CD14-positive monocyte (primary cell): Measurements from ENCODE around the gene ARMC10. TPM values are rescaled to one million over a fixed set of nuclear protein-coding genes. Genes with fewer than 3 reads are reported as not detected.
"Not testable (repeated sequence)": the region's sequence is repeated elsewhere in the genome, so short reads cannot be mapped to it uniquely, and the experiment has no call there.

Source experiments
- DNase-seq, 3 donors: peaks; one replicate each; pipeline ENCODE4 v3.0.0-alpha.2; 2011 to 2022
- H2AFZ ChIP-seq: 2 replicates; pipeline ENCODE4 v1.6.0; 2012; ENCODE audit warnings: mild to moderate bottlenecking, low read depth, low read length, inconsistent platforms; ENCODE audit not compliant: insufficient read depth, poor library complexity, severe bottlenecking
- H3K27ac ChIP-seq, 2 donors: 1 replicate in 1 of 2; 2 replicates in 1 of 2; pipeline ENCODE4 v1.5.1; 2012 to 2013; ENCODE audit warnings: low read length in 2 of 2, control low read depth in 1 of 2, inconsistent platforms in 1 of 2, low read depth in 1 of 2, mild to moderate bottlenecking in 1 of 2
- H3K27me3 ChIP-seq, 2 donors: one replicate each; pipeline versions ENCODE4 v1.6.0 to v1.6.1; 2011 to 2013; ENCODE audit warnings: low read length in 2 of 2; ENCODE audit not compliant: control insufficient read depth in 2 of 2, insufficient read depth in 2 of 2
- H3K36me3 ChIP-seq, 2 donors: replicated peaks in 1 of 2; 1 replicate in 1 of 2; 2 replicates in 1 of 2; pipeline versions ENCODE4 v1.5.1 to v1.6.1; 2012 to 2013; ENCODE audit warnings: low read length in 2 of 2, control low read depth in 1 of 2, inconsistent platforms in 1 of 2, mild to moderate bottlenecking in 1 of 2; ENCODE audit not compliant: insufficient read depth in 2 of 2, control insufficient read depth in 1 of 2
- H3K4me1 ChIP-seq, 2 donors: 1 replicate in 1 of 2; 2 replicates in 1 of 2; pipeline versions ENCODE4 v1.5.1 to v1.6.1; 2012 to 2013; ENCODE audit warnings: low read length in 2 of 2, control low read depth in 1 of 2, inconsistent platforms in 1 of 2, mild to moderate bottlenecking in 1 of 2, moderate library complexity in 1 of 2; ENCODE audit not compliant: insufficient read depth in 2 of 2, control insufficient read depth in 1 of 2
- H3K4me2 ChIP-seq: replicated peaks from 2 replicates; pipeline ENCODE3; 2012; ENCODE audit warnings: low read length, moderate library complexity, mild to moderate bottlenecking; ENCODE audit not compliant: poor library complexity, severe bottlenecking; ENCODE audit errors: extremely low read depth
- H3K4me3 ChIP-seq, 3 experiments: fragments of 200-600 bp in 1 of 3; sonication (generic) in 1 of 3; replicated peaks in 1 of 3; 1 replicate in 2 of 3; 2 replicates in 1 of 3; pipeline ENCODE4 v1.5.1; 2011 to 2013; ENCODE audit warnings: low read length in 3 of 3, mild to moderate bottlenecking in 3 of 3, control low read depth in 2 of 3, low read depth in 2 of 3, inconsistent platforms in 1 of 3, moderate library complexity in 1 of 3
- H3K79me2 ChIP-seq: 2 replicates; pipeline ENCODE4 v1.6.0; 2012; ENCODE audit warnings: mild to moderate bottlenecking, control low read depth, inconsistent platforms, low read length, moderate library complexity; ENCODE audit not compliant: insufficient read depth
- H3K9ac ChIP-seq: 2 replicates; pipeline ENCODE4 v1.6.0; 2017; ENCODE audit warnings: low read length, mild to moderate bottlenecking; ENCODE audit not compliant: insufficient read depth, poor library complexity, severe bottlenecking
- H3K9me3 ChIP-seq, 2 donors: replicated peaks in 1 of 2; 1 replicate in 1 of 2; 2 replicates in 1 of 2; pipeline versions ENCODE4 v1.5.1 to v1.6.1; 2012 to 2013; ENCODE audit warnings: low read length in 2 of 2, control low read depth in 1 of 2; ENCODE audit not compliant: control insufficient read depth in 1 of 2, insufficient read depth in 1 of 2
- H4K20me1 ChIP-seq: 2 replicates; pipeline ENCODE4 v1.6.0; 2012; ENCODE audit warnings: mild to moderate bottlenecking, low read length, control low read depth, moderate library complexity; ENCODE audit not compliant: insufficient read depth
- H3K27ac Mint-ChIP-seq, 7 donors: one replicate each; pipeline ENCODE4 v1.8.0; 2020; ENCODE audit warnings: mild to moderate bottlenecking in 7 of 7, mixed read lengths in 7 of 7, moderate library complexity in 6 of 7, inconsistent platforms in 2 of 7
- H3K27me3 Mint-ChIP-seq, 3 donors: one replicate each; pipeline ENCODE4 v1.8.0; 2021 to 2022; ENCODE audit warnings: low read depth in 3 of 3, mild to moderate bottlenecking in 3 of 3, mixed read lengths in 3 of 3, moderate library complexity in 3 of 3, inconsistent platforms in 1 of 3
- H3K36me3 Mint-ChIP-seq, 2 donors: one replicate each; pipeline ENCODE4 v1.8.0; 2020; ENCODE audit warnings: mixed read lengths in 2 of 2, inconsistent platforms in 1 of 2, mild to moderate bottlenecking in 1 of 2
- H3K4me1 Mint-ChIP-seq: one replicate; pipeline ENCODE4 v1.8.0; 2020; ENCODE audit warnings: mild to moderate bottlenecking, mixed read lengths
- H3K4me3 Mint-ChIP-seq, 2 donors: one replicate each; pipeline ENCODE4 v1.8.0; 2020; ENCODE audit warnings: mild to moderate bottlenecking in 2 of 2, mixed read lengths in 2 of 2, moderate library complexity in 1 of 2
- H3K9me3 Mint-ChIP-seq, 7 donors: one replicate each; pipeline ENCODE4 v1.8.0; 2020 to 2022; ENCODE audit warnings: mixed read lengths in 7 of 7, mild to moderate bottlenecking in 6 of 7, moderate library complexity in 6 of 7, inconsistent platforms in 2 of 7
- WGBS: methylation state at CpG from one replicate; pipeline ENCODE4 v1.1.5; 2013; ENCODE audit warnings: missing lambda C conversion rate; ENCODE audit not compliant: insufficient coverage; 5-methylcytosine and 5-hydroxymethylcytosine counted together
- intact Hi-C, 2 donors: fragments of 100-400 bp; cut with micrococcal nuclease; formaldehyde crosslinking; loops; one replicate each; pipeline versions ENCODE4 v1.15.0 to v1.15.1; 2023
- polyA plus RNA-seq, 3 donors: library from polyadenylated mRNA; depleted of rRNA in 1 of 3; unstranded in 2 of 3; stranded (reverse) in 1 of 3; fragments of 300-500 nt in 2 of 3; fragments of >200 nt in 1 of 3; fragmentation: Illumina TruSeq in 2 of 3; gene quantifications; 1 replicate in 2 of 3; 2 replicates in 1 of 3; pipeline ENCODE4 v1.2.3, GENCODE V29; 2012 to 2021
- TF ChIP-seq, protein P1 (sequence below): fragments of 200-600 bp; IDR thresholded peaks from one replicate; pipeline ENCODE4 v1.8.0; 2022; ENCODE audit warnings: antibody characterized with exemption, mild to moderate bottlenecking

The ARMC10 gene
- polyA plus RNA-seq, 3 donors, result 15.4 to 60.1 (median 55.1) TPM

DNA sequence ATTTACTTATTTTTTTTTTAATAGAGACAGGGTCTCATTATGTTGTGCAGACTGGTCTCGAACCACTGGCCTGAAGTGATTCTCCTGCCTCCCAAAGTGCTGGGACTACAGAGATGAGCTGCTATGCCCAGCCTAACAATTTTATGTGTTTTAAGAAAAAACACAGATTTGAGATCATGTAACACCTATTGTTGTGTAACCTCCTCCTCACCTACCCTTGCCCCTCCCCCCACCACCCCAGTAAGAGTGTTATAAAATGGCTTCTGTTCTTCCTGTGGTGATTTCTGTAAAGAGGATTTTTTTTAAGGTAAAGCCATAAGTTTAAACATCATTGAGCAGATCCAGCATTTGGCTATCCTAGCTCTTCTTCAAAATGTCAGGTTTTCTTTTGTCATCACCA is 7.6 kb downstream of the ARMC10 start:
- H3K4me1 ChIP-seq, result peaks cover 5 to 12% of the 10 kb centered on the region in 2 donors
- peaks cover 43 to 47% of the 10 kb centered on the region in 2 donors for H3K36me3 ChIP-seq
- WGBS, result no CpG with 5 or more reads among the region's 1 CpG
- no peak overlapping the region for H3K9ac ChIP-seq
- Mint-ChIP-seq H3K27ac (no peak overlapping the region), H3K36me3 (peaks cover 36 to 55% of the 10 kb centered on the region in 2 donors), H3K4me1 (peaks cover 10% of the 10 kb centered on the region), H3K9me3 (peaks cover 4 to 10% (median 9%) of the 10 kb centered on the region in 7 donors), H3K27me3 (no peaks in the 10 kb centered on the region), H3K4me3 (no peak overlapping the region)
- H2AFZ ChIP-seq, result no peak overlapping the region
- no peak for DNase-seq
- H3K79me2 ChIP-seq, result peaks cover 16% of the 10 kb centered on the region
- H3K27me3 ChIP-seq, result no peaks in the 10 kb centered on the region
- TF ChIP-seq, protein P1, sequence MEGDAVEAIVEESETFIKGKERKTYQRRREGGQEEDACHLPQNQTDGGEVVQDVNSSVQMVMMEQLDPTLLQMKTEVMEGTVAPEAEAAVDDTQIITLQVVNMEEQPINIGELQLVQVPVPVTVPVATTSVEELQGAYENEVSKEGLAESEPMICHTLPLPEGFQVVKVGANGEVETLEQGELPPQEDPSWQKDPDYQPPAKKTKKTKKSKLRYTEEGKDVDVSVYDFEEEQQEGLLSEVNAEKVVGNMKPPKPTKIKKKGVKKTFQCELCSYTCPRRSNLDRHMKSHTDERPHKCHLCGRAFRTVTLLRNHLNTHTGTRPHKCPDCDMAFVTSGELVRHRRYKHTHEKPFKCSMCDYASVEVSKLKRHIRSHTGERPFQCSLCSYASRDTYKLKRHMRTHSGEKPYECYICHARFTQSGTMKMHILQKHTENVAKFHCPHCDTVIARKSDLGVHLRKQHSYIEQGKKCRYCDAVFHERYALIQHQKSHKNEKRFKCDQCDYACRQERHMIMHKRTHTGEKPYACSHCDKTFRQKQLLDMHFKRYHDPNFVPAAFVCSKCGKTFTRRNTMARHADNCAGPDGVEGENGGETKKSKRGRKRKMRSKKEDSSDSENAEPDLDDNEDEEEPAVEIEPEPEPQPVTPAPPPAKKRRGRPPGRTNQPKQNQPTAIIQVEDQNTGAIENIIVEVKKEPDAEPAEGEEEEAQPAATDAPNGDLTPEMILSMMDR, result no peak
- H3K27ac ChIP-seq, result no peak overlapping the region
- intact Hi-C loops, result no loop called here
- H3K4me2 ChIP-seq, result no peak overlapping the region
- H3K4me3 ChIP-seq, result no peak overlapping the region
- no peaks in the 10 kb centered on the region for H4K20me1 ChIP-seq
- H3K9me3 ChIP-seq, result peaks cover 0 to 4% of the 10 kb centered on the region in 2 donors

DNA sequence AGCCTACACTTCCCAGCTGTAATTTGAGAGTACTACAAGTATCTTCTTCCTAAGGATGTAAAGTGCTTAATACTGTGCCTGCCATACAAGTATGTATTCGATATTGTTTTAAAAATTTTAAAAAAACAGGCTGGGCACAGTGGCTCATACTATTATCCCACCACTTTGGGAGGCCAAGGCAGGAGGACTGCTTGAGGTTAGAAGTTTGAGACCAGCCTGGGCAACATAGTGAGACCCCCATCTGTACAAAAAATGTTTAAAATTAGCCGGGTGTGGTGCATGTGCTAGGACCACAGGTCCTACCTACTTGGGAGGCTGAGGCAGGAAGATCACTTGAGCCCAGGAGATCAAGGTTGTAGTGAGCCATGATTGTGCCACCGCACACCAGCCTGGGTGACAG is 8.3 kb downstream of the ARMC10 start:
- Mint-ChIP-seq H3K36me3 (peaks cover 41 to 55% of the 10 kb centered on the region in 2 donors), H3K4me3 (no peak overlapping the region), H3K9me3 (peaks cover 4 to 6% (median 5%) of the 10 kb centered on the region in 7 donors), H3K27ac (no peak overlapping the region), H3K4me1 (peaks cover 4% of the 10 kb centered on the region), H3K27me3 (no peaks in the 10 kb centered on the region)
- Histone ChIP-seq H3K9me3 (peaks cover 0 to 4% of the 10 kb centered on the region in 2 donors), H3K27ac (no peak overlapping the region), H3K9ac (no peak overlapping the region), H3K4me3 (no peak overlapping the region), H3K4me1 (peaks cover 0 to 5% of the 10 kb centered on the region in 2 donors), H3K4me2 (no peak overlapping the region), H2AFZ (no peak overlapping the region), H4K20me1 (no peaks in the 10 kb centered on the region), H3K36me3 (peaks cover 50 to 54% of the 10 kb centered on the region in 2 donors), H3K79me2 (peaks cover 16% of the 10 kb centered on the region), H3K27me3 (no peaks in the 10 kb centered on the region)
- intact Hi-C loops, result no loop called here
- TF ChIP-seq, protein P1, result no peak
- no peak for DNase-seq
- 100% methylated on average over 1 of the region's 3 CpGs for WGBS

DNA sequence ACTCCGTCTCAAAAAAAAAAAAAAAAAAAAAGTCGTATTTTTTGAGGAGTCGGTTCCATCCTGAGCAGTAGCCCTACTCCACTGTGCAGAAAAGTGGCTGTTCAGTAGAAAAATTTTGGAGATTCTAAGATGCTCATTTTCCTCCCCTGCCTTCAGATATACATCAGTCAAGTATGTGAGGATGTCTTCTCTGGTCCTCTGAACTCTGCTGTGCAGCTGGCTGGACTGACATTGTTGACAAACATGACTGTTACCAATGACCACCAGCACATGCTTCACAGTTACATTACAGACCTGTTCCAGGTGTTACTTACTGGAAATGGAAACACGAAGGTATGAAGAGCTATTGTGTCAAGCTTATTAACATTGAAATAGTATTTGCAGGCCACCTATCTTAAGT is 17.4 kb downstream of the ARMC10 start:
- H3K4me3 ChIP-seq, intact Hi-C loops, H3K9me3 Mint-ChIP-seq, H3K27ac Mint-ChIP-seq, H3K79me2 ChIP-seq, H3K4me1 ChIP-seq, H3K4me2 ChIP-seq, DNase-seq, H3K27ac ChIP-seq, H3K9ac ChIP-seq, H2AFZ ChIP-seq, H3K4me3 Mint-ChIP-seq, H3K9me3 ChIP-seq, H3K27me3 ChIP-seq, H3K27me3 Mint-ChIP-seq, H3K4me1 Mint-ChIP-seq, H4K20me1 ChIP-seq: not testable (repeated sequence)
- peaks cover 56 to 81% of the 10 kb centered on the region in 2 donors for H3K36me3 Mint-ChIP-seq
- H3K36me3 ChIP-seq, result peaks cover 41 to 83% of the 10 kb centered on the region in 2 donors
- WGBS, result no CpG with 5 or more reads among the region's 4 CpGs
